Astrocyte (in vitro differentiated cells and primary cell): ENCODE results near the gene ZNF804B. TPM values are rescaled to one million over a fixed set of nuclear protein-coding genes. Genes with fewer than 3 reads are reported as not detected.

Source experiments
- DNase-seq: peaks from one replicate; pipeline ENCODE4 v3.0.0-alpha.2; 2010; ENCODE audit warnings: low read depth
- FAIRE-seq: peaks from 2 replicates; lab custom pipeline; 2011; peaks lifted over from hg19 to GRCh38; lab: Jason Lieb, UNC
- H2AFZ ChIP-seq: 2 replicates; pipeline ENCODE4 v1.6.0; 2012; ENCODE audit warnings: low read depth, low read length, inconsistent platforms
- H3K27ac ChIP-seq: 2 replicates; pipeline ENCODE4 v1.5.1; 2011; ENCODE audit warnings: low read depth, low read length, inconsistent platforms
- H3K27me3 ChIP-seq: 2 replicates; pipeline ENCODE4 v1.6.0; 2011; ENCODE audit warnings: low read length, inconsistent platforms; ENCODE audit not compliant: insufficient read depth
- H3K36me3 ChIP-seq: 2 replicates; pipeline ENCODE4 v1.5.1; 2011; ENCODE audit warnings: low read length, inconsistent platforms; ENCODE audit not compliant: insufficient read depth
- H3K4me1 ChIP-seq: 2 replicates; pipeline ENCODE4 v1.5.1; 2011; ENCODE audit warnings: low read length, inconsistent platforms; ENCODE audit not compliant: insufficient read depth
- H3K4me2 ChIP-seq: 2 replicates; pipeline ENCODE4 v1.6.0; 2012; ENCODE audit warnings: low read length, inconsistent platforms
- H3K4me3 ChIP-seq: 2 replicates; pipeline ENCODE4 v1.5.1; 2011; ENCODE audit warnings: low read depth, mild to moderate bottlenecking, low read length, inconsistent platforms; ENCODE audit not compliant: insufficient read depth
- H3K79me2 ChIP-seq: 2 replicates; pipeline ENCODE4 v1.6.0; 2012; ENCODE audit warnings: mild to moderate bottlenecking, low read length, inconsistent platforms; ENCODE audit not compliant: insufficient read depth
- H3K9ac ChIP-seq: 2 replicates; pipeline ENCODE4 v1.6.0; 2012; ENCODE audit warnings: mild to moderate bottlenecking, low read length, inconsistent platforms
- H3K9me3 ChIP-seq: 2 replicates; pipeline ENCODE4 v1.5.1; 2012; ENCODE audit warnings: low read depth, mild to moderate bottlenecking, low read length, inconsistent platforms; ENCODE audit not compliant: insufficient read depth
- H4K20me1 ChIP-seq: 2 replicates; pipeline ENCODE4 v1.6.0; 2012; ENCODE audit warnings: low read length, inconsistent platforms; ENCODE audit not compliant: insufficient read depth
- H3K27ac Mint-ChIP-seq: one replicate; pipeline ENCODE4 v1.8.0; 2021; ENCODE audit warnings: mild to moderate bottlenecking, mixed read lengths; ENCODE audit not compliant: unreplicated experiment
- H3K27me3 Mint-ChIP-seq: one replicate; pipeline ENCODE4 v1.8.0; 2021; ENCODE audit warnings: low read depth, mixed read lengths; ENCODE audit not compliant: unreplicated experiment
- H3K36me3 Mint-ChIP-seq: one replicate; pipeline ENCODE4 v1.8.0; 2021; ENCODE audit warnings: low read depth, mixed read lengths; ENCODE audit not compliant: unreplicated experiment
- H3K4me1 Mint-ChIP-seq: one replicate; pipeline ENCODE4 v1.8.0; 2021; ENCODE audit warnings: low read depth, mixed read lengths; ENCODE audit not compliant: unreplicated experiment
- H3K4me3 Mint-ChIP-seq: one replicate; pipeline ENCODE4 v1.8.0; 2021; ENCODE audit warnings: mild to moderate bottlenecking, moderate library complexity, mixed read lengths; ENCODE audit not compliant: unreplicated experiment
- H3K9me3 Mint-ChIP-seq: one replicate; pipeline ENCODE4 v1.8.0; 2021; ENCODE audit warnings: mild to moderate bottlenecking, mixed read lengths; ENCODE audit not compliant: unreplicated experiment
- EZH2 ChIP-seq: IDR thresholded peaks from 2 replicates; pipeline ENCODE4 v1.6.1; 2012; ENCODE audit warnings: mild to moderate bottlenecking, low read length, inconsistent platforms; ENCODE audit not compliant: insufficient read depth
- total RNA-seq: library from RNA; stranded (reverse); gene quantifications from 2 replicates; pipeline ENCODE4 v1.2.1, GENCODE V29; 2021
- TF ChIP-seq, protein P1 (sequence below): IDR thresholded peaks from 2 replicates; pipeline ENCODE4 v1.5.1; 2011; ENCODE audit warnings: low read depth, mild to moderate bottlenecking, inconsistent platforms, low read length, moderate library complexity; ENCODE audit not compliant: insufficient read depth

Gene ZNF804B
- total RNA-seq, 1 donor from 2014 or later: not detected

GRCh38 chr7:88791891-88792290, 32.4 kb downstream of the ZNF804B start:
- Histone ChIP-seq H4K20me1 (no peaks in the 10 kb centered on the region), H3K27ac (no peak overlapping the region), H2AFZ (no peak overlapping the region), H3K9ac (no peak overlapping the region), H3K4me1 (no peaks in the 10 kb centered on the region), H3K4me2 (no peak overlapping the region), H3K79me2 (no peaks in the 10 kb centered on the region), H3K27me3 (no peaks in the 10 kb centered on the region), H3K9me3 (no peaks in the 10 kb centered on the region), H3K4me3 (no peak overlapping the region), H3K36me3 (no peaks in the 10 kb centered on the region)
- TF ChIP-seq, protein P1, sequence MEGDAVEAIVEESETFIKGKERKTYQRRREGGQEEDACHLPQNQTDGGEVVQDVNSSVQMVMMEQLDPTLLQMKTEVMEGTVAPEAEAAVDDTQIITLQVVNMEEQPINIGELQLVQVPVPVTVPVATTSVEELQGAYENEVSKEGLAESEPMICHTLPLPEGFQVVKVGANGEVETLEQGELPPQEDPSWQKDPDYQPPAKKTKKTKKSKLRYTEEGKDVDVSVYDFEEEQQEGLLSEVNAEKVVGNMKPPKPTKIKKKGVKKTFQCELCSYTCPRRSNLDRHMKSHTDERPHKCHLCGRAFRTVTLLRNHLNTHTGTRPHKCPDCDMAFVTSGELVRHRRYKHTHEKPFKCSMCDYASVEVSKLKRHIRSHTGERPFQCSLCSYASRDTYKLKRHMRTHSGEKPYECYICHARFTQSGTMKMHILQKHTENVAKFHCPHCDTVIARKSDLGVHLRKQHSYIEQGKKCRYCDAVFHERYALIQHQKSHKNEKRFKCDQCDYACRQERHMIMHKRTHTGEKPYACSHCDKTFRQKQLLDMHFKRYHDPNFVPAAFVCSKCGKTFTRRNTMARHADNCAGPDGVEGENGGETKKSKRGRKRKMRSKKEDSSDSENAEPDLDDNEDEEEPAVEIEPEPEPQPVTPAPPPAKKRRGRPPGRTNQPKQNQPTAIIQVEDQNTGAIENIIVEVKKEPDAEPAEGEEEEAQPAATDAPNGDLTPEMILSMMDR: no peak
- TF ChIP-seq EZH2: no peak
- H3K4me3 Mint-ChIP-seq: no peak overlapping the region
- H3K27ac Mint-ChIP-seq: no peak overlapping the region
- no peak for FAIRE-seq
- no peaks in the 10 kb centered on the region for H3K27me3 Mint-ChIP-seq
- no peaks in the 10 kb centered on the region for H3K36me3 Mint-ChIP-seq
- no peaks in the 10 kb centered on the region for H3K9me3 Mint-ChIP-seq
- no peak for DNase-seq
- H3K4me1 Mint-ChIP-seq: no peaks in the 10 kb centered on the region

- Histone ChIP-seq H3K79me2 (no peaks in the 10 kb centered on the region), H4K20me1 (no peaks in the 10 kb centered on the region), H3K27me3 (no peaks in the 10 kb centered on the region), H3K4me1 (no peaks in the 10 kb centered on the region), H3K9me3 (no peaks in the 10 kb centered on the region), H3K27ac (no peak overlapping the region), H3K36me3 (no peaks in the 10 kb centered on the region), H2AFZ (no peak overlapping the region), H3K9ac (no peak overlapping the region), H3K4me3 (no peak overlapping the region), H3K4me2 (no peak overlapping the region)
- no peak for DNase-seq
- H3K4me1 Mint-ChIP-seq: no peaks in the 10 kb centered on the region
- no peak for TF ChIP-seq EZH2
- TF ChIP-seq, protein P1: no peak
- no peaks in the 10 kb centered on the region for H3K9me3 Mint-ChIP-seq
- no peaks in the 10 kb centered on the region for H3K27me3 Mint-ChIP-seq
- no peak for FAIRE-seq
- H3K36me3 Mint-ChIP-seq: no peaks in the 10 kb centered on the region
- H3K4me3 Mint-ChIP-seq: no peak overlapping the region
- no peak overlapping the region for H3K27ac Mint-ChIP-seq
Measured at GRCh38 chr7:88792361-88792760, 32.9 kb downstream of the ZNF804B start.

DNA sequence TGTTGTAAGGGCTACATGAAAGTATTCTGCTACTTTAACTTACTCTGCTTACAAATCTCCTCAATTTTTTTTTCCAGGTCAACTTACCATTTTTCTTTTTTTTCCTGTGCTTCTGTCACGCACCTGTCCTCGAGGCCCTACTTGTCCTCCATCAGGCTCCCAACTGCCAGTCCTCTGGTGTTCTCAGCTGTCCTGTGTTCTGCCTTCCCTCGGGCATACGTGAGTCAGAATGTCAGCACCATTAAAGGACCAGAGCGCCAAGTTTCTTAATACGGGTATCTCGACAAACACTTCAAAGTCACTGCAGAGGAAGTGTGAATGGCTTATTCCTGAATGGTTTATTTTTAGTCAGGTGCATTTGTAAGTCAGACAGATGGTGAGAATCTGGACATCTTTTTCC, 36.1 kb downstream of the ZNF804B start, which contains the start of gene TEX47:
TEX47 (minus strand) TSS at position 185 of the 400 bp plus-strand sequence. CDS start 795 bp downstream, outside the sequence.
- Mint-ChIP-seq H3K27me3 (no peaks in the 10 kb centered on the region), H3K27ac (no peak within 1 kb of the TSS), H3K4me1 (no peaks in the 10 kb centered on the region), H3K4me3 (no peak within 1 kb of the TSS), H3K9me3 (no peaks in the 10 kb centered on the region), H3K36me3 (no peaks in the 10 kb centered on the region)
- Histone ChIP-seq H2AFZ (no peak within 1 kb of the TSS), H3K9ac (no peak within 1 kb of the TSS), H3K4me1 (no peaks in the 10 kb centered on the region), H3K9me3 (no peaks in the 10 kb centered on the region), H3K27me3 (no peaks in the 10 kb centered on the region), H3K4me3 (no peak within 1 kb of the TSS), H3K27ac (no peak within 1 kb of the TSS), H4K20me1 (no peaks in the 10 kb centered on the region), H3K36me3 (no peaks in the 10 kb centered on the region), H3K79me2 (no peaks in the 10 kb centered on the region), H3K4me2 (no peak within 1 kb of the TSS)
- no peak for TF ChIP-seq EZH2
- TF ChIP-seq, protein P1: no peak
- DNase-seq: no peak
- FAIRE-seq: no peak
